Measurements from ENCODE around the gene EIF4G3. TPM values are rescaled to one million over a fixed set of nuclear protein-coding genes. Genes with fewer than 3 reads are reported as not detected.
"Not testable (repeated sequence)": the region's sequence is repeated elsewhere in the genome, so short reads cannot be mapped to it uniquely, and the experiment has no call there.

The EIF4G3 gene
- total RNA-seq, 2 experiments from 2014 or later, result 44.6 to 48.0 TPM

GRCh38 chr1:21184276-21184675 lies 7.6 kb upstream of the EIF4G3 start:
- Mint-ChIP-seq H3K4me1 (ENCODE audit: low read depth) (no peaks in the 10 kb centered on the region), H3K9me3 (no peaks in the 10 kb centered on the region), H3K27me3 (ENCODE audit: low read depth) (no peaks in the 10 kb centered on the region), H3K4me3 (no peak overlapping the region), H3K36me3 (ENCODE audit: low read depth) (no peaks in the 10 kb centered on the region), H3K27ac (no peak overlapping the region)
- intact Hi-C loops (cut with micrococcal nuclease), result no loop called here
- CTCF ChIA-PET, result interaction anchor here (0.9 to 2.0 kb wide), 2 partner anchors 11 to 33 kb away, joined by 3 to 7 read pairs; no protein-coding TSS in a partner anchor
- no peak for DNase-seq

- H3K27ac Mint-ChIP-seq, result no peak overlapping the region
- H3K27me3 Mint-ChIP-seq (ENCODE audit: low read depth), result no peaks in the 10 kb centered on the region
- H3K4me3 Mint-ChIP-seq, result no peak overlapping the region
- no peaks in the 10 kb centered on the region for H3K9me3 Mint-ChIP-seq
- intact Hi-C loops (cut with micrococcal nuclease), result no loop called here
- CTCF ChIA-PET, result interaction anchor here (0.7 to 1.1 kb wide), 2 partner anchors 8 to 12 kb away, joined by 3 to 5 read pairs; no protein-coding TSS in a partner anchor
- H3K36me3 Mint-ChIP-seq (ENCODE audit: low read depth), result no peaks in the 10 kb centered on the region
- DNase-seq, result no peak
- peaks cover 3% of the 10 kb centered on the region for H3K4me1 Mint-ChIP-seq (ENCODE audit: low read depth)
These were observed 5.6 kb upstream of the EIF4G3 start for GRCh38 chr1:21182181-21182731.

DNA sequence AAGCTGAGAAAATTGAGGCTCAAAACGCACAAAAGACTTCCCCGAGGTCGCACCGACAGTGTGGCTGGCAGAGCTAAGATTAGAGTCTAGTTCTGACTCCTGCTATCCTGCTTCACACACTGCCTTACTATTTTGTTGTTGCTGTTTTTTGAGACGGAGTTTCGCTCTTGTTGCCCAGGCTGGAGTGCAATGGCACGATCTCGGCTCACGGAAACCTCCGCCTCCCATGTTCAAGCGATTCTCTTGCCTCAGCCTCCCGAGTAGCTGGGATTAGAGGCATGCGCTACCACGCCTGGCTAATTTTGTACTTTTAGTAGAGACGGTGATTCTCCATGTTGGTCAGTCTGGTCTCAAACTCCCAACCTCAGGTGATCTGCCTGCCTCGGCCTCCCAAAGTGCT lies 1.6 kb upstream of the EIF4G3 start:
- not testable (repeated sequence) for H3K4me3 Mint-ChIP-seq; H3K27me3 Mint-ChIP-seq (ENCODE audit: low read depth); H3K27ac Mint-ChIP-seq; DNase-seq; H3K9me3 Mint-ChIP-seq
- CTCF ChIA-PET, result interaction anchor here (2.9 kb wide), 1 partner anchor 17 kb away, joined by 10 read pairs; no protein-coding TSS in a partner anchor
- Mint-ChIP-seq H3K36me3 (ENCODE audit: low read depth) (peaks cover 11% of the 10 kb centered on the region), H3K4me1 (ENCODE audit: low read depth) (peaks cover 24% of the 10 kb centered on the region)
- intact Hi-C loops (cut with micrococcal nuclease), result loop anchor here (5.0 kb wide), 3 partner anchors 201 to 599 kb away; partner anchors contain the start of gene PINK1

GRCh38 chr1:21175670-21176581 lies 771 bp downstream of the EIF4G3 start:
- Mint-ChIP-seq H3K4me3 (peak overlapping the region; percentile 71), H3K27me3 (ENCODE audit: low read depth) (no peaks in the 10 kb centered on the region), H3K36me3 (ENCODE audit: low read depth) (peaks cover 20% of the 10 kb centered on the region), H3K4me1 (ENCODE audit: low read depth) (peaks cover 26% of the 10 kb centered on the region), H3K9me3 (no peaks in the 10 kb centered on the region), H3K27ac (peak overlapping the region; percentile 90)
- intact Hi-C loops (cut with micrococcal nuclease), result loop anchor here (1.0 to 5.0 kb wide), 8 partner anchors 117 to 601 kb away; partner anchors contain the start of genes DDOST and PINK1
- CTCF ChIA-PET, result interaction anchor here (0.6 to 3.2 kb wide), 2 partner anchors 19 to 517 kb away, joined by 3 to 11 read pairs; no protein-coding TSS in a partner anchor
- DNase-seq, result peak; percentile 47

- DNase-seq, result peak; percentile 69
- peak overlapping the region; percentile 71 for H3K4me3 Mint-ChIP-seq
- peaks cover 26% of the 10 kb centered on the region for H3K4me1 Mint-ChIP-seq (ENCODE audit: low read depth)
- no peaks in the 10 kb centered on the region for H3K9me3 Mint-ChIP-seq
- peaks cover 24% of the 10 kb centered on the region for H3K36me3 Mint-ChIP-seq (ENCODE audit: low read depth)
- intact Hi-C loops (cut with micrococcal nuclease), result loop anchor here (1.0 to 5.0 kb wide), 6 partner anchors 118 to 602 kb away; partner anchors contain the start of gene PINK1
- CTCF ChIA-PET, result interaction anchor here (0.6 to 3.2 kb wide), 2 partner anchors 20 to 517 kb away, joined by 3 to 11 read pairs; no protein-coding TSS in a partner anchor
- H3K27ac Mint-ChIP-seq, result peak overlapping the region; percentile 90
- no peaks in the 10 kb centered on the region for H3K27me3 Mint-ChIP-seq (ENCODE audit: low read depth)
These were observed 1.4 kb downstream of the EIF4G3 start for GRCh38 chr1:21175324-21175669.

DNA sequence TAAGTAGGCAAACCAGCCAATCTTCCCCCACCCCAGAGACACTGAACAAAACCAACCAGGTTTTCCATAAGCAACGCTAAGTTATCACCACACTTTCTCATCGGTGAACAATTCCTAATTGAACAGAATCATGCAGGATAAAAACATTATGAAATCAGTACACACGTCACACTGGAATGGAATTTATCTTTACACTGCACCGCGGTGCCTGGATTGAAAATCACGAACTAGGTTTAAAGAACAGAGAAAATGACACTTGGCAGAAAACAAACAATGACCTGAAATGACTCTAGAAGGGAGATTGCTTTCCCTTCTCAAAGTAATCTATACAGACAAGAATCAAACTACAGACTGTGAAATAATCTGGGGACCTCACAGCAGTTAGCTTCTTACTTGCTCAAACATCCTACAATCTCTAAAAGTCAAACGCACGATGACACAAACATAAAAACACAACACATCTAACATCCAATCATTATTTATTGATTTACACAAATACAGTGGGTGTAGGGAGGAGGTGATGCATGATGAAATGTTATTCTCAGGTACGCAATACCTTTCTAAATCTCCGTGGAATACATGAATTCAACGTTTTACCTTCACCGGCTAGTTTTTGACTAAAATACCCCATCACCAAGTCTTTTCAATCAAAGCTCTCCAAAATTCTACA lies 1.9 kb downstream of the EIF4G3 start:
- CTCF ChIA-PET, result interaction anchor here (0.6 to 3.2 kb wide), 4 partner anchors 20 to 516 kb away, joined by 3 to 11 read pairs (median 4); no protein-coding TSS in a partner anchor
- Mint-ChIP-seq H3K4me3 (peak overlapping the region; percentile 71), H3K27ac (peak overlapping the region; percentile 90), H3K27me3 (ENCODE audit: low read depth) (no peaks in the 10 kb centered on the region), H3K4me1 (ENCODE audit: low read depth) (peaks cover 26% of the 10 kb centered on the region), H3K36me3 (ENCODE audit: low read depth) (peaks cover 27% of the 10 kb centered on the region), H3K9me3 (no peaks in the 10 kb centered on the region)
- intact Hi-C loops (cut with micrococcal nuclease), result loop anchor here (1.0 to 5.0 kb wide), 6 partner anchors 119 to 603 kb away; partner anchors contain the start of gene PINK1
- no peak for DNase-seq

DNA sequence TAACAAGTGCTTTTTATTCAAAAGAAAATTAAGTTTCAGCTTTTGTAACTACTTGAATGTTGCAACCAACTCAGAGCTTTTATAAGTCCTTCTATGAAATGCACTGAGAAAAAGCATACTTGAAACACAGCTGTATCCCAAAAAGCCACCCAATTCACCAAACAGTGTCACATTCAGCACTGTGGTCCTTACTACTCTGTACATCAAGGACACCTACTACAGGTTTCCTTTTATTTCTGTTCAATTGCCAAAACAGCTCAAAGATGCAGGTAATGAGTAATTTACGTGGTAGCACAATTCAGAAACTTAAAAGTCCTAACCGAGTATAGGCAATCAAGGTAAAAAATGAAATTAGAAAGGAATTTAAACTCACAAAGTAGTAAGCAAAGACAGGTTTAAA lies 2.5 kb downstream of the EIF4G3 start:
- no peak overlapping the region for H3K27ac Mint-ChIP-seq
- H3K4me1 Mint-ChIP-seq (ENCODE audit: low read depth), result peaks cover 26% of the 10 kb centered on the region
- CTCF ChIA-PET, result interaction anchor here (0.6 to 3.2 kb wide), 5 partner anchors 21 to 562 kb away, joined by 3 to 11 read pairs (median 3); no protein-coding TSS in a partner anchor
- DNase-seq, result no peak
- no peaks in the 10 kb centered on the region for H3K9me3 Mint-ChIP-seq
- peak overlapping the region; percentile 71 for H3K4me3 Mint-ChIP-seq
- intact Hi-C loops (cut with micrococcal nuclease), result no loop called here
- no peaks in the 10 kb centered on the region for H3K27me3 Mint-ChIP-seq (ENCODE audit: low read depth)
- peaks cover 29% of the 10 kb centered on the region for H3K36me3 Mint-ChIP-seq (ENCODE audit: low read depth)

DNA sequence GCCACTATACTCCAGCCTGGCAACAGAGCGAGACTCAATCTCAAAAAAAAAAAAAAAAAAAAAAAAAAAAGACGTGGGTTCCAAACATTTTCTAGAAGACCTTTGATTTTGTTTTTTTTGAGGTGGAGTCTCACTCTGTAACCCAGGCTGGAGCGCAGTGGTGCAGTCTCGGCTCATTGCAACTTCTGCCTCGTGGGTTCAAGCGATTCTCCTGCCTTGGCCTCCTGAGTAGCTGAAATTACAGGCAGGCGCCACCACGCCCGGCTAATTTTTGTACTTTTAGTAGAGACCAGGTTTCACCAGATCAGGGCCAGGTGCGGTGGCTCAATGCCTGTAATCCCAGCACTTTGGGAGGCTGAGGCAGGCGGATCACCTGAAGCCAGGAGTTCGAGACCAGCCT lies 3.6 kb downstream of the EIF4G3 start:
- intact Hi-C loops (cut with micrococcal nuclease); DNase-seq; H3K27ac Mint-ChIP-seq; H3K4me3 Mint-ChIP-seq; H3K27me3 Mint-ChIP-seq (ENCODE audit: low read depth); H3K9me3 Mint-ChIP-seq: not testable (repeated sequence)
- Mint-ChIP-seq H3K4me1 (ENCODE audit: low read depth) (peaks cover 26% of the 10 kb centered on the region), H3K36me3 (ENCODE audit: low read depth) (peaks cover 31% of the 10 kb centered on the region)
- CTCF ChIA-PET, result interaction anchor here (3.2 kb wide), 1 partner anchor 22 kb away, joined by 11 read pairs; no protein-coding TSS in a partner anchor

DNA sequence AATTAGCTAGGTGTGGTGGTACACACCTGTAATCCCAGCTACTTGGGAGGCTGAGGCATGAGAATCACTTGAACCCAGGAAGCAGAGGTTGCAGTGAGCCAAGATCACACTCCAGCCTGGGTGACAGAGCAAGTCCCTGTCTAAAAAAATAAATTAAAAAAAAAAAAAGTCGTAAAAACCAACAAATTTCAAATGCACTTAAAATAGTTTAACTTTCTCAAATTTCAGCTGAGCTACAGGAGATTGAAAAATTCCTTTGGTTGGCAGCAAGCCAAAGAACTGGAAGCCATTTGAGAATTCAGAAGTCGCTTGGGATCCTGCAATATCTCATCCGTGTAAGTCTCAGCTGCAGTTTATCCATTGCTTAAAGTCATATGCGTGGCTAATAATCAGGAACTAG lies 5.9 kb downstream of the EIF4G3 start:
- DNase-seq; H3K9me3 Mint-ChIP-seq; CTCF ChIA-PET; intact Hi-C loops (cut with micrococcal nuclease); H3K27me3 Mint-ChIP-seq (ENCODE audit: low read depth); H3K4me3 Mint-ChIP-seq; H3K27ac Mint-ChIP-seq: not testable (repeated sequence)
- Mint-ChIP-seq H3K4me1 (ENCODE audit: low read depth) (peaks cover 20% of the 10 kb centered on the region), H3K36me3 (ENCODE audit: low read depth) (peaks cover 36% of the 10 kb centered on the region)

DNA sequence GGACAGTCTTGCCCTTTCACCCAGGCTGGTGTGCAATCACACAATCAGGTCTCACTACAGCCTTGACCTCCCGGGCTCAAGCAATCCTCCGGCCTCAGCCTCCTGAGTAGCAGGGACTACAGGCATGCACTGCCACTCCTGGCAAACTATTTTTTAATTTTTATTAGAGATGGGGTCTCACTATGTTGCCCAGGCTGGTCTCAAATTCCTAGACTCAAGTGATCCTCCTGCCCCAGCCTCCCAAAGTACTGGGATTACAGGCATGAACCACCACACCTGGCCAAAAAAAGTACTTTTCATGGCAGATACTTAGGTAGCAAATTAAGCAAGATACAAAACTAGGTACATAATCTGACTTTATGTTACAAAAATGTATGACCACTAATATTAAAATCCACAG lies 8.3 kb downstream of the EIF4G3 start:
- H3K9me3 Mint-ChIP-seq, result no peaks in the 10 kb centered on the region
- H3K4me3 Mint-ChIP-seq, result no peak overlapping the region
- intact Hi-C loops (cut with micrococcal nuclease), result no loop called here
- no peaks in the 10 kb centered on the region for H3K27me3 Mint-ChIP-seq (ENCODE audit: low read depth)
- CTCF ChIA-PET, result interaction anchor here (0.6 kb wide), 1 partner anchor 221 kb away, joined by 3 read pairs; no protein-coding TSS in a partner anchor
- no peak for DNase-seq
- peaks cover 33% of the 10 kb centered on the region for H3K36me3 Mint-ChIP-seq (ENCODE audit: low read depth)
- H3K27ac Mint-ChIP-seq, result no peak overlapping the region
- peaks cover 11% of the 10 kb centered on the region for H3K4me1 Mint-ChIP-seq (ENCODE audit: low read depth)

DNA sequence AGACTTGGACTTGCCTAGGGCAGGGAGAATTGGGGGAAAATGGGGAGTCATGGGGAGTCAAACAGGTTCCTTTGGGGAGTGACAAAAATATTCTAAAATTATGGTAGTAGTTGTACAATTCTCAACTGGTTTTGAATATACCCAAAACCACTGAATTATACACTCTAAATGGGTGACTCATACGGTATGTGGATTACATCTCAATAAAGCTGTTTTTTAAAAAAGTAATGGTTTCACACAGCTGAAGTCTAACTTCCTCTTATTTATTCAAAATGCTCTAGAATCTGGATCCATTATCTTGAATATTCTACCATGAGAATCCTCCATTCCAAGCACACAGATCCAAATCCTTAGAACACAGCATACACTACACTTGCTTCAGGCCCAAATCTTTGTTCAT lies 11.1 kb downstream of the EIF4G3 start:
- Mint-ChIP-seq H3K4me1 (ENCODE audit: low read depth) (peaks cover 11% of the 10 kb centered on the region), H3K27ac (no peak overlapping the region), H3K4me3 (no peak overlapping the region), H3K9me3 (no peaks in the 10 kb centered on the region), H3K27me3 (ENCODE audit: low read depth) (no peaks in the 10 kb centered on the region), H3K36me3 (ENCODE audit: low read depth) (peaks cover 36% of the 10 kb centered on the region)
- intact Hi-C loops (cut with micrococcal nuclease), result no loop called here
- CTCF ChIA-PET, result no interaction called here
- DNase-seq, result no peak

- Mint-ChIP-seq H3K4me3 (no peak overlapping the region), H3K27ac (no peak overlapping the region), H3K4me1 (ENCODE audit: low read depth) (peaks cover 15% of the 10 kb centered on the region), H3K27me3 (ENCODE audit: low read depth) (no peaks in the 10 kb centered on the region), H3K36me3 (ENCODE audit: low read depth) (peaks cover 35% of the 10 kb centered on the region), H3K9me3 (no peaks in the 10 kb centered on the region)
- CTCF ChIA-PET, result no interaction called here
- intact Hi-C loops (cut with micrococcal nuclease), result no loop called here
- no peak for DNase-seq
These were observed 11.6 kb downstream of the EIF4G3 start for GRCh38 chr1:21165076-21165475.

Data from activated naive CD4-positive, alpha-beta T cell treated with anti-CD3 and anti-CD28 coated beads for 36 hours (primary cell).